ENCODE results near the gene ARHGEF28.

ARHGEF28 gene

DNA sequence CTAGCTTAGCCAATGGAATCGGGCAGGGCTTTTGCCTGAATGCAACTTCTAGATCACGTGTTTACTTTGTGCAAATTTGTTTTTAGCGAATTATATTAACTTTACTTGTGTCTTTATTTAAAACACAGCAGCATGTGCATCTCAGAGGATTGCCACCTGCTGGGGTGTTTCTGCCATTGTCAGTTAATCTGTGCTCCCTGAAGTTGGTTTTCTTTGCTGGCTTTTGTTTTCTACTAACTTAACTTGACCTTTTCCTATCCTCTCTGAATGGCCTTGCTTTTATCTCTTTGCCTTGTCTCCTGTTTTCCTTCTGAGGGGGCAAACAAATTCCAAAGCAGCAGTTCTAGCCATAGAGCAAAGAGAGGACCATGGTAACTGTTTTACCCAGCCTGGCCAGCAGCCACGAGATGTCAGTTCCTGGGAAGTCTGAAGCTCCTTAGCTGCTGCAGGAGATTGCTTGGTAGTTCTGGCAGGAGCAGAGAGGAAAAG lies 67.6 kb downstream of the ARHGEF28 start:
- DNase-seq: no peak

DNA sequence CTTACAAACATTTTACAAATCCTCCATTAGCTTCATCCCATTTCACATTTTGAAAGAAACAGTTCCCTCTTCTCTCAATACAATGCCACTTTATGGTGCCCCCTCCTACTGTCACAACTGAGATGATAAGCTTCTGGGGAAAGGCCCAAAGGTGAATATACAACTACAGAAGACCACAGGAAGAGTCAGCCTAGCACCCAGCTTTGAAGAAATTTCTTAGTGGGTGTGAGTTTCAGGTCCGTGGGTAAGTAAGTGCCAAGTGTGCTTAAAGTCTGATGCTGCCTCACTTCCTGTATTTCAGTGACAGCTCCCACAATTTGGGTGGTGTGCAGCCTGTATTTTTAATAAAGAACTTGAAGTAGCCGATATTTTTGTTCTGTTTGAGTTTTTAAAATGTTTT lies 68.1 kb downstream of the ARHGEF28 start:
- no peak for DNase-seq

- no peak for DNase-seq
Observed at GRCh38 chr5:73698011-73698410, 72.0 kb downstream of the ARHGEF28 start.

DNA sequence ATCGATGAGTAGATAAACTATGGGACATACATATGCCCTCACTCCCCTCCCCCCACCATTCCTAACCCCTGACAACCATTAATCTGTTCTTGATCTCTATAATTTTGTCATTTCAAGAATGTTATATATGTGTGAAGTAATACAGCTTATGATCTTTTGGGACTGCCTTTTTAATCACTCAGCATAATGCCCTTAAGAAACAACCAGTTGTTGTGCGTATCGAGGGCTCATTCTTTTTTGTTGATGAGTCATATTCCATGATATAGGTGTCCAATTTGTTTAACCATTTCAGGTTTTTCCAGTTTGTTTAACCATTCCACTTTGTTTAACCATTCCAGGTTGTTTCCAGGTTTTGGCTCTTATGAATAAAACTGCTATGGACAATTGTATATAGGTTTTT lies 75.6 kb downstream of the ARHGEF28 start:
- DNase-seq: no peak

DNA sequence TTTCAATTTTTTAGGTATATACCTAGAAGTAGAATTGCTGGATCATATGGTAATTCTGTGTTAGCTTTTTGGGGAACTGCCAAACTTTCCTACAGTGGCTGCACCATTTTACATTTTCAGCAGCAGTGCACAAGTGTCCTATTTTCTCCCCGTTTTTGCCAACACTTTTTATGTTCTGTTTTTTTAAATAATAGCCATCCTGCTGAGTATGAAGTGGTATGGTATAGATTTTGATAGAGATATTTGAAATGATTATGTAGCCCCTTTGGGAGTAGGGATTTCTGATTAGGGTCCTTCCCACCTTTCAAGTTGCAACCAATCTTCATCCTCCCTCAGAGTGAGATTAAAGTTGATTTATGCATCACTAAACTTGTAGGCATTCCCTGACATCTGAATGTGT lies 76.5 kb downstream of the ARHGEF28 start:
- no peak for DNase-seq

DNA sequence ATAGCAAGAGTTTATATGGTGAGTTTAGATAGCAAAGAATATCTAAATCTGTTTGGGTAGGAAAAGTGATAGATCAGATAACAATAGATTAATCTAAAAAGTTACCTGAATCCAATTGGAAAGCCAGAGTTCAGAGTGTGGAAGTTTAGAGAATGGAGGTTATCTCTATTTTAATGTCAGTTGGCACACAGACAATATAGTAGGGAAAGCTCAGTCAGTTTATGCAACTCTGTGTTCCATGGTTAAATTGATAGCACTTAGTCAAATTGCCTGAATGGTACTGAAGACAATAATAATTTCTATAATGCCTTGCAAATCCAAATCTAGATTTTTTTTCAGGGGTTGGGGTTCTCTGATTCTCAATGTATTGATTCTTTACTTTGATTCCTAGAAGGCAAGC lies 77.0 kb downstream of the ARHGEF28 start:
- no peak for DNase-seq

DNA sequence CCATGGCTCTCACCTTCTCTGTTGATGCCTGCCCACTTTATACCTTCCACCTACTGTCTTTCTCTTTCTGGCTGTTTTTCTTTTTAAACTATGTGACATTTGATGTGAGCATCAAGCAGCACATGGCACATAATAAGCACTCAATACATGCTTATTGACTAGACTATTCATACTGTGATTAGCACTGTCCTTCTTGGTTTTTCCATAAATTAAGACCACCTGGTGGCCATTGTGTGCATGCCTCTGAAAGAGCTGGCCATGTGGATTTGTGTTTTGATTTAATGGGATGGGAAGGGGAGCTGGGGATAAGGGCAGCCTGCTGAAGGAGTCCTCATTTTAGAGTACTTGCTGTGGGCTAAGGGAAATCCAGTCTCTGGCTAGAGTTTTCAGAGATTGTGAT lies 79.4 kb downstream of the ARHGEF28 start:
- DNase-seq: no peak

DNA sequence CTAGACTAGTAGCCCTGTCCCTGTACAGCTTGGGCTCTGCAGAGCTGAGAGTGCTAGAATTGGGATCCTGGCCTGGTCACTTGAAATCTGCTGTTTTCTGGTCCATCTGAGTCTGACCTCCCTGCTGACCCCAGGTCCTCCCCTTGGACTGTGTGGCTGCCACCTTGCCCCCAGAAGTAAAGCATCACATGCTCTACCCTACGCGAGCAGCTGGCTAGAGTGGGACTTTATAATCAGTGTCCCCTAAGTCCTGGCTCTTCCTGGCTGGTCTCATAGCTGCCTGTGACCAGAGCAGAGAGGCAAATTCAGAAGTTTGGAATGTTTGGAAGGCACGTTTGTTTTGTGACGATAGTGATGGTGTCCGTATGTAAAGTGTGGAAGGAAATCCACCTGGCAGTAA lies 81.0 kb downstream of the ARHGEF28 start:
- no peak for DNase-seq

DNA sequence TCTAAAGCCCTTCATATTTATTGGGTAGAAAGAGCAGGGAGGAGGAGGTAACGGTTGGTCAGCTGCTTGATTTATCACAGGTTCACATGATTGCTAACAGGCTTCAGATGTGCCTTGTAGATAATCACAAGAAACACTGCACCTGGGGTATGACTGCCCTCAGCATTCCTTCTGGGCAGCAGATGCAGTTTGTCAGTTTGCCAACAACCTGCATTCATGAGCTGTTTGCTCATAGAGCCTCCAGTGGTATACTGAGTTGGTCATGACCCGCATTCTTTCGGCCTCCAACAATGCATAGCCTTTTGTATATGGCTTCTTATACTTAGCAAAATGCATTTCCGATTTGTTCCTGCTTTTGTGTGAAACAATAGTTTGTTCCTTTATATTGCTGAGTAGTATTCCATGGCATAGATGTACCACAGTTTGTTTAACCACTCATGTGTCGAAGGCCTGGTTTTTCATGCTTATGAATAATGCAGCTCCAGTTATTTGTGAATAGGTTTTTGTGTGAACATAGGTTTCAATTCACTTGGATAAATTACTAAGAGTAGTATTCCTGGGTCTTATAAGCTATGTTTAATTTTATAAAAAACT lies 83.6 kb downstream of the ARHGEF28 start:
- no peak for DNase-seq

DNA sequence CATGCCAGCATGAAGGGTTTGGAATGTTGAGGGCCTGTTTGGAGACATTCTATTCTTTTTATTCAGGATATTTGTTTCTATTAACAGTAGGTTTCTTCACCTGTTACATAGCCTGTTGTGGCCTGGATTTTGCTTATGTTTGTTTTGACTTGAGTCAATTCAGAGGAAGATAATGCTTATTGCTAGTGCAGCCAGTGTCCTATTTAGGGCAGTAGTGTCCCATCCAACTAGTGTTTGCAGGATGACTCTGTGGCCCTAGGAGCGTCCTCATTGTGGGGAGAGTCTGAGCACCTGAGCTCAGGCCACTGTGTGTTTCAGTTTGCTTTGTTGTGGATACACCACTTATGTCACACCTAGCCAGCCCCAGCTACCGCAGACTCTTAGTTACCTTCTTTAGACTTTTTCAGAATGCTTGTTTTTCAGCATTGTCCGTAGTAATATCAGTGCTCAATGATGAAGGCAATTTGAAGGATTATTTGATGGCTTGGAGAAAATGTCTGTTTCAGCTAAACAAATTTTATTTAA lies 90.3 kb downstream of the ARHGEF28 start:
- no peak for DNase-seq

DNA sequence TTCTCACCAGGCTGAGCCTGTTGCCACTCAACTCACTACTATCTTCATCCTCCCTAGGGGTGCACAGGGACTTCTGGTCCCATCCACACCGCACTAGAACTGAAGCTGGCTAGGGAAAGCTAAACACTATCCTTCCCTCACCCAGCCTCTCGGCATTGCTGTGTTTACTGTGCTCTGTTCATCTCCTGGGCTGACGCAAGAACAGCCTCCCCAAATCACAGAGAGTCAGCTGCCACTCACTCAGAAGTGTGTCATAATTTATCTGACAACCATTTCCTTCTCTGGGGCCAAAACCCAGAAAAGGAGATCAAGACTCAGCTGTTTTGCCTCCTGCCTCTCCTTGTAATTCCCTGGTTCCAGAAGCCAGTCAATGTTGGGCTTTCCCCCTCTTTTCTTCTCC lies 92.8 kb downstream of the ARHGEF28 start:
- no peak for DNase-seq

- DNase-seq: no peak
Observed at GRCh38 chr5:73719632-73720031, 93.6 kb downstream of the ARHGEF28 start.

DNA sequence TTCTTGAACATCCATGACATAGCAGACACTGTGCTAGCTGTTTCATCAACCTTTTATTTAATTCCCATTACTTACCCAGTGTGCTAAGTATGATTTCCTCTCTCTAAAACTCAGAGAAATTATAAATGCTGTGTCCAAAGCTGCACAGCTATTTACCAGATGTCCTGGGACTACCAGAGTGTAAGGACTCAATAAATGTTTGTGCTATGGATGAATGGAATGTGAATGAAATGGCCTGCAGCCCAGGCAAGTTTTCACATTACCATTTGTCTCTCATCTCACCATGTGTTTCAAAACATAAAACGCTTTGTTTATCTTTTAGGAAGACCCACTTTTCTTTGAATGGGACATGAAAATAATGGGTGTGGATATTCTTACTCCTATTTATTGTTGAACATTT lies 96.2 kb downstream of the ARHGEF28 start:
- no peak for DNase-seq

- no peak for DNase-seq
Observed at GRCh38 chr5:73726071-73726470, 100.1 kb downstream of the ARHGEF28 start.

DNA sequence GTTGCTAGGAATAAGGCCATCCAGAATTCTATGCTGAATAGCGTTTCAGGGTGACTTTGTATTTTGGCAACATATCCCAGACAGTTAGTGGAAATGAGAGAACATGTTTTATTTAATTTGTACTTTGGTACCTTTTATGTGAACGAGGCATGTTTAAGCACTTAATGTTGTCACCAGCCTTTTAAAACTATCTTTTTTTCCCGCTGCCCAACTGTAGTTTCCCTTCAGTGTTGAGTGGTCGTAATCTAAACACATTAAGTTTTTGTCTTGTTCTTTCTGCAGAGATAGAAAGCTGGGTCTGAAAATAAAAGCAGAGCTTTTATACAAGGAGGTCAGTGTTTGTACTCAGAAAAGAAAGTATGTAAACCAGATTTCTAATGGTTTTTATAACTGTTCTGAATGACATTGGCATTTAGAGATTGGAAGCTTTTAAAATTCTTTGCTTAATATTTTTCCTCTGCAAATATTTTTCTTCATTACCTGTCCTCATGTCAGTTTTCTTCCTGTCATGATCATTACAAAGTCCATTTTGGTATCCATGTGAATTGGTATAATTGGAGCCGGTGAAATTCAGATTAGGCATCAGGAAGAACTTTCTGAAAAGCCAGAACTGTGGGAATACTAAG lies 100.7 kb downstream of the ARHGEF28 start:
- no peak for DNase-seq

DNA sequence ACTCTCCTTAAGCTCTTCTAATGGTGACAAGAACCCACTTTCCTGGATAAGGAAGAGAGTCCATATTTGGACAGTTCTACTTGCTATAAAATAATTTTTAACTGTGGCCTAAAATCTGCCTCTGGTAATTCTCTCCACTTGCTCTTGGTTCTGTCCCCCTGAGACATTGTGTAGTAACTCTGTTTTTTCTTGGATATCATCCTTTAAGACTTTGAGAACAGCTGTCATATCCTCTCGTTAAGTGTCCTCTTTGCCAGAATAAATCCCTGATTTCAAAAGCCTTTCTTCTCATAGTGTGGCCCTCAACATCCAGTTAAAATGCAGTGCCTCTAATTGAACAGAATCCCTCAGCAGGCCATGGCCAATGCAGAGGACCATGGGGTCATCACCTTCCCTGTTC lies 101.5 kb downstream of the ARHGEF28 start:
- no peak for DNase-seq

- no peak for DNase-seq
Observed at GRCh38 chr5:73728493-73729273, 102.7 kb downstream of the ARHGEF28 start.

GRCh38 chr5:73729329-73729728 lies 103.3 kb downstream of the ARHGEF28 start:
- DNase-seq: no peak

- DNase-seq: no peak
Observed at GRCh38 chr5:73732045-73732444, 106.0 kb downstream of the ARHGEF28 start.

DNA sequence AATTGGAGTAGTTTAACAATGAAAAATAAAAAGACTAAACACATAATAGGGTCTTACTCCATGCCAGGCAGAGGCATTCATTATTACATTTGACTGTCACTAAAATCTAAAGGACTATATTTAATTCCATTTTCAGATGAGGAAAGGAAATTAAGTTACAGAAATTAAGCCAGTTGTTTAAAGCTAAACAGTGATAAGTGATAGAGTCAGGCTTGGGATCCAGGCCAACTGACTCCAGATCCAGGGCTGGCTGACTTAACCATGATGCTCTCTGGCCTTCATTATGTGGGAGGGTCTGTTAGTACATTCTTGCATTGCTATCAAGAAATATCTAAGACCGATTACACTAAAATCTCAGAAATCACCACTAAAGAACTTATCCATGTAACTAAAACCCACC lies 107.2 kb downstream of the ARHGEF28 start:
- DNase-seq: no peak

DNA sequence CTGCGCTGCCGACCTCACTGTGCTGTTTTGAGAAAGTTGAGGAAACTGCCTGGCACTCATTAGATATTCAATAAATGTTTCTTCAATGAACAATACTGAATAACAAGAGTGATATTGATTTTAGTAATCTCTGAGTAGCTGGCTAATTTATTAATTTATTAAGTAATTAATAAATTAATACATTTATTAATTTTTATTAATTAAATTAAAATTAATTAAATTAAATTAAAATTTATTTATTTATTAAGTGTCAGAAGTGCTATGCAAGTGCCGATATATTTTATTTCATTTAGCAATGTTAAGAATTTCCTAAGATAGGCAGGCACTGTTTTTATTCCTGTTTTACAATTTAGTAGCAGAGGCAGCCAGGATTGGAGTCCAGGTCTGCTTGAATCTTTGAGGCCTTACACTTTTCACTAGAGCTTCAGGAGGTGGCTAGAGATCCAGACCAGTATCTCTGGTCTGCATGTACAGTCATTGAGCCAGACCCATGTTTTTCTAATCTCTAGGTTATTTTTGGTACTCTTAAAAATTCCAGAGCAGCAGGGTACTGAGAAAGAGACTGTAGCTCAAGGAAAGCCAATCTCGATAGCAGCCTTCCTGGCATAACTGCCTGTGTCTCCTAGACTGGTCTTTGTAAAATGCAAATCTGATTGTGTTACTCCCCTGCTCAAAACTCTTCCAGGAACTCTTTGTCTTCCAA lies 109.2 kb downstream of the ARHGEF28 start:
- DNase-seq: no peak

GRCh38 chr5:73739650-73740049 lies 113.7 kb downstream of the ARHGEF28 start:
- DNase-seq: no peak

GRCh38 chr5:73740274-73740790 lies 114.3 kb downstream of the ARHGEF28 start:
- DNase-seq: no peak

Data from cortex of kidney (tissue), 1 donor.